HepG2 (cell line): Measurements from ENCODE around the gene C2. TPM values are rescaled to one million over a fixed set of nuclear protein-coding genes. Genes with fewer than 3 reads are reported as not detected.

Source experiments
- CBFB ChIP-seq: sonication (generic); formaldehyde crosslinking; IDR thresholded peaks from 2 replicates; pipeline ENCODE4 v1.4.0; 2020; ENCODE audit warnings: missing genetic modification reagents
- EEA1 ChIP-seq: sonication (generic); formaldehyde crosslinking; IDR thresholded peaks from 2 replicates; pipeline ENCODE4 v1.5.1; 2020; ENCODE audit warnings: mild to moderate bottlenecking, missing genetic modification reagents, borderline replicate concordance
- HOXA9 ChIP-seq: sonication (generic); formaldehyde crosslinking; IDR thresholded peaks from 2 replicates; pipeline ENCODE4 v1.8.1; 2022; ENCODE audit warnings: missing genetic modification reagents, mild to moderate bottlenecking, moderate library complexity, borderline replicate concordance
- KDM6A ChIP-seq: IDR thresholded peaks from 2 replicates; pipeline ENCODE4 v1.6.1; 2016; ENCODE audit warnings: low read depth
- MAF1 ChIP-seq: sonication (generic); formaldehyde crosslinking; IDR thresholded peaks from 2 replicates; pipeline ENCODE4 v1.5.0; 2020; ENCODE audit warnings: missing genetic modification reagents, borderline replicate concordance
- NCOR1 ChIP-seq: fragments of 200-600 bp; sonication (generic); IDR thresholded peaks from 2 replicates; pipeline ENCODE4 v1.7.0; 2017; ENCODE audit warnings: antibody characterized with exemption, low read length, borderline replicate concordance
- SP4 ChIP-seq: sonication (generic); formaldehyde crosslinking; IDR thresholded peaks from 2 replicates; pipeline ENCODE4 v1.8.1; 2023; ENCODE audit warnings: mild to moderate bottlenecking, missing genetic modification reagents
- TCF7 ChIP-seq: sonication (generic); IDR thresholded peaks from 2 replicates; pipeline ENCODE4 v1.6.1; 2016; ENCODE audit warnings: antibody characterized with exemption, low read depth
- ZNF430 ChIP-seq: sonication (generic); formaldehyde crosslinking; IDR thresholded peaks from 2 replicates; pipeline ENCODE4 v1.9.0; 2021; ENCODE audit warnings: mild to moderate bottlenecking, missing genetic modification reagents
- ZNF557 ChIP-seq: sonication (generic); formaldehyde crosslinking; IDR thresholded peaks from 2 replicates; pipeline ENCODE4 v1.4.0; 2020; ENCODE audit warnings: missing genetic modification reagents
- ZNF570 ChIP-seq: sonication (generic); formaldehyde crosslinking; IDR thresholded peaks from 2 replicates; pipeline ENCODE4 v1.4.0; 2020; ENCODE audit warnings: mild to moderate bottlenecking, missing genetic modification reagents, borderline replicate concordance
- ZNF614 ChIP-seq: IDR thresholded peaks from 2 replicates; pipeline ENCODE4 v1.6.1; 2018; ENCODE audit warnings: missing biosample characterization, missing genetic modification reagents, inconsistent platforms, borderline replicate concordance
- ZNF746 ChIP-seq: sonication (generic); formaldehyde crosslinking; IDR thresholded peaks from 2 replicates; pipeline ENCODE4 v1.8.0; 2022; ENCODE audit warnings: mild to moderate bottlenecking, missing genetic modification reagents
- ZNF816 ChIP-seq: sonication (generic); formaldehyde crosslinking; IDR thresholded peaks from 2 replicates; pipeline ENCODE4 v1.8.0; 2022; ENCODE audit warnings: missing genetic modification reagents, mild to moderate bottlenecking, borderline replicate concordance
- polyA plus RNA-seq, 8 experiments: library from polyadenylated mRNA; depleted of rRNA in 3 of 8; stranded (reverse) in 7 of 8; unstranded in 1 of 8; fragments of >200 nt; fragmentation: Illumina TruSeq in 4 of 8; extraction: Trizol in 4 of 8; gene quantifications; 2 replicates each; pipeline versions ENCODE4 v1.2.1 to v1.2.3, GENCODE V29; 2011 to 2016; ENCODE audit warnings: low read depth in 4 of 8, missing spikeins in 1 of 8, mixed read lengths in 1 of 8; ENCODE audit not compliant: insufficient read depth in 1 of 8
- total RNA-seq, 5 experiments: library from RNA; depleted of rRNA; stranded (reverse); fragments of >200 nt; fragmentation: Illumina TruSeq; extraction: Trizol; gene quantifications; 2 replicates each; pipeline ENCODE4 v1.2.3, GENCODE V29; 2016; ENCODE audit warnings: low read depth in 1 of 5
- TF ChIP-seq, protein P1 (sequence below): sonication (generic); formaldehyde crosslinking; IDR thresholded peaks from 2 replicates; pipeline ENCODE4 v1.4.0; 2020; ENCODE audit warnings: missing genetic modification reagents
- TF ChIP-seq, protein P2 (sequence below): sonication (generic); formaldehyde crosslinking; IDR thresholded peaks from 2 replicates; pipeline ENCODE4 v1.4.0; 2020; ENCODE audit warnings: missing genetic modification reagents, borderline replicate concordance

The C2 gene
- total and polyA plus RNA-seq, 2 of the 13 experiments (the other 11 are each of a cell fraction or from before 2014, with no cell fraction given): 165 to 307 TPM

DNA sequence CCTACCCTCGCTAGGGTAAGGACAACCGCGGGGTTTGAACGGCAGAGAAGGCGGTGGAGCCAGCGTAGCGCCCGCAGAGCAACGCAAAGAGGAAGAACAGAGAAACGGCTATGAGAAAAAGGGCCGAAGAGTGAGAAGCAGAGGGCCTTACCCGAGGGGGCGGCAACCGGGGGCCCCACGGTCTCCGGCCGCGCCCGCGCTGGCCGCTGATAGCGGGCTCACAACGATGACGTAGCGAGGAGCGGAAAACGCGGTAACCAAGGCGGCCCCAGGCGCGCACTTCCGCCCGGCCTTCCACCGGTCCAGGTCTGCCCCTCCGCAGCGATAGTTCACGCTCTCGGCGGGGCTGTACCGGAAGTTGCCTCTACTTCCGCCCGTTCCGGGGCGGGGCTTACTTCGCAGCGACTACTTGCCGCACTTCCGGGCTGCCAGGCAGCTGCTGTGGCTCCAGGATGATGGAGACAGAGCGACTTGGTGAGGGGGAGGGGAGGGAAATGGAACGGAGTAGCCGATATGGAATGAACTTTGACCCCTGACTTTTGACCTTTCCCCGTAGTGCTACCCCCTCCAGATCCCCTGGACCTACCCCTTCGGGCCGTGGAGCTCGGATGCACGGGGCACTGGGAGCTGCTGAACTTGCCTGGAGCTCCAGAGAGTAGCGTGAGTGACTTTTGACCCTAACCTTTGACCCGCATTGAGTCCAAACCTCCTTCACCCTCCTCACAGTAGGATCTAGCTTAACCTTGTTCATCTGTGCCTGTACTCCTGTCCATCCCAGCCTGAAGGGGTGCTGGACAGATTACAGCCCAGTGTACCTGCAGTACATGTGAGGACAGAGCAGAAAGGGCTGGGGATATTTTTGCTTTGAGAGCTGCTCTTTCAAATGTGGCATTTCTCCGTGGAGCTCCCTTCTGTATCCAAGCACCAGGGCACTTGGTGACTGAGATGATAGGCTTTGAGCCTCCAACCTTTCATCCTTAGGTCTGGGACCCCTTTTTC is 31.5 kb downstream of the C2 start, which contains the start of the genes NELFE and SKIC2 (continued):
- TF ChIP-seq, protein P1, sequence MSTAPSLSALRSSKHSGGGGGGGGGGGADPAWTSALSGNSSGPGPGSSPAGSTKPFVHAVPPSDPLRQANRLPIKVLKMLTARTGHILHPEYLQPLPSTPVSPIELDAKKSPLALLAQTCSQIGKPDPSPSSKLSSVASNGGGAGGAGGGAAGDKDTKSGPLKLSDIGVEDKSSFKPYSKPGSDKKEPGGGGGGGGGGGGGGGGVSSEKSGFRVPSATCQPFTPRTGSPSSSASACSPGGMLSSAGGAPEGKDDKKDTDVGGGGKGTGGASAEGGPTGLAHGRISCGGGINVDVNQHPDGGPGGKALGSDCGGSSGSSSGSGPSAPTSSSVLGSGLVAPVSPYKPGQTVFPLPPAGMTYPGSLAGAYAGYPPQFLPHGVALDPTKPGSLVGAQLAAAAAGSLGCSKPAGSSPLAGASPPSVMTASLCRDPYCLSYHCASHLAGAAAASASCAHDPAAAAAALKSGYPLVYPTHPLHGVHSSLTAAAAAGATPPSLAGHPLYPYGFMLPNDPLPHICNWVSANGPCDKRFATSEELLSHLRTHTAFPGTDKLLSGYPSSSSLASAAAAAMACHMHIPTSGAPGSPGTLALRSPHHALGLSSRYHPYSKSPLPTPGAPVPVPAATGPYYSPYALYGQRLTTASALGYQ: peak; percentile 81; the same call in 1 of the 2 replicates
- TF ChIP-seq ZNF746 (peak; percentile 67; the same call in 1 of the 2 replicates), EEA1 (CRISPR knock-in tag) (no peak), ZNF816 (CRISPR knock-in tag) (0 out of 2 replicates have a peak, but pooled peaks have one; percentile 15), ZNF430 (CRISPR knock-in tag) (peak; percentile 89), ZNF614 (CRISPR knock-in tag) (no peak; the same call in 1 of the 2 replicates), MAF1 (CRISPR knock-in tag) (0 out of 2 replicates have a peak, but pooled peaks have one; percentile 65), ZNF570 (CRISPR knock-in tag) (no peak), CBFB (peak; percentile 92), ZNF557 (0 out of 2 replicates have a peak, but pooled peaks have one; percentile 21), TCF7 (no peak), HOXA9 (CRISPR knock-in tag) (no peak), NCOR1 (peak; percentile 99), KDM6A (0 out of 2 replicates have a peak, but pooled peaks have one; percentile 11), SP4 (CRISPR knock-in tag) (peak; percentile 98)
- TF ChIP-seq, protein P2, sequence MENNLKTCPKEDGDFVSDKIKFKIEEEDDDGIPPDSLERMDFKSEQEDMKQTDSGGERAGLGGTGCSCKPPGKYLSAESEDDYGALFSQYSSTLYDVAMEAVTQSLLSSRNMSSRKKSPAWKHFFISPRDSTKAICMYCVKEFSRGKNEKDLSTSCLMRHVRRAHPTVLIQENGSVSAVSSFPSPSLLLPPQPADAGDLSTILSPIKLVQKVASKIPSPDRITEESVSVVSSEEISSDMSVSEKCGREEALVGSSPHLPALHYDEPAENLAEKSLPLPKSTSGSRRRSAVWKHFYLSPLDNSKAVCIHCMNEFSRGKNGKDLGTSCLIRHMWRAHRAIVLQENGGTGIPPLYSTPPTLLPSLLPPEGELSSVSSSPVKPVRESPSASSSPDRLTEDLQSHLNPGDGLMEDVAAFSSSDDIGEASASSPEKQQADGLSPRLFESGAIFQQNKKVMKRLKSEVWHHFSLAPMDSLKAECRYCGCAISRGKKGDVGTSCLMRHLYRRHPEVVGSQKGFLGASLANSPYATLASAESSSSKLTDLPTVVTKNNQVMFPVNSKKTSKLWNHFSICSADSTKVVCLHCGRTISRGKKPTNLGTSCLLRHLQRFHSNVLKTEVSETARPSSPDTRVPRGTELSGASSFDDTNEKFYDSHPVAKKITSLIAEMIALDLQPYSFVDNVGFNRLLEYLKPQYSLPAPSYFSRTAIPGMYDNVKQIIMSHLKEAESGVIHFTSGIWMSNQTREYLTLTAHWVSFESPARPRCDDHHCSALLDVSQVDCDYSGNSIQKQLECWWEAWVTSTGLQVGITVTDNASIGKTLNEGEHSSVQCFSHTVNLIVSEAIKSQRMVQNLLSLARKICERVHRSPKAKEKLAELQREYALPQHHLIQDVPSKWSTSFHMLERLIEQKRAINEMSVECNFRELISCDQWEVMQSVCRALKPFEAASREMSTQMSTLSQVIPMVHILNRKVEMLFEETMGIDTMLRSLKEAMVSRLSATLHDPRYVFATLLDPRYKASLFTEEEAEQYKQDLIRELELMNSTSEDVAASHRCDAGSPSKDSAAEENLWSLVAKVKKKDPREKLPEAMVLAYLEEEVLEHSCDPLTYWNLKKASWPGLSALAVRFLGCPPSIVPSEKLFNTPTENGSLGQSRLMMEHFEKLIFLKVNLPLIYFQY (CRISPR knock-in tag): peak; percentile 33; the same call in 1 of the 2 replicates
